Colon (tissue), 2 donors: ENCODE results near the gene DOK3.

ENCODE experiments used
- FAIRE-seq: peaks from 2 replicates; lab custom pipeline; 2012; peaks lifted over from hg19 to GRCh38; lab: Jason Lieb, UNC
- donor health status: control.
- donor health status: control.

The DOK3 gene

DNA sequence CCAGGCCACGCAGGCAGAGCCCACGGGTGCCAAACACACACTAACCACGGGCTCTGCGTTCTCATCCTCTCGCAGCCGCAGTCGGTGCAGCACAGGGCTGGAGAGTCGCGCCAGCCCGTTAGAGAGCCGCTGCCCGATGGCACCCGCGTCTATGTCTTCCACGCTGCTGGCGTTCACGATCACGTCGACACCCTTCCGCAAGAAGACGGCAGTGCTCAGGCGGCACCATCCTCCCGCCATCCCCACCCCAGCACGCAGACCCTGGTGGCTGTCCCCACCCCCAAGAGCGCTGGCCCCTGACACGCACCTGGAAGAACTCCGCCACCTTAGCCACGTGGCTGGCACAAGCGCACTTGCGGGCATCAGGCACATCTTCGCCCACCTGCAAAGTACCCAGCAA is 42.2 kb downstream of the DOK3 start:
- FAIRE-seq = no peak

- no peak for FAIRE-seq
These were observed 42.8 kb downstream of the DOK3 start for GRCh38 chr5:177466861-177467260.

DNA sequence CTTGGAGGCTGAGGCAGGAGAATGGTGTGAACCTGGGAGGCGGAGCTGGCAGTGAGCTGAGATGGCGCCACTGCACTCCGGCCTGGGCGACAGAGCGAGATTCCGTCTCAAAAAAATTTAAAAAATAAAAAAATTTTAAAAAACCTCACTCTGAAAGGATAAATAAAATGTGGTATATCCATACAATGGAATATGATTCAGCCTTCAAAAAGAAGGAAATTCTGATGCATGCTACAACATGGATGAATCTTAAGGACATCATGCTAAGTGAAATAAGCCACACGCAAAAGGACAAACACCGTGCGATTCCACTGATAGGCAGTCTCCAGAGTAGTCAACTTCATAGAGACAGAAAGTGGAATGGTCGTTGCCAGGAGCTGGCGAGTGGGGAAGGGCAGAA is 44.6 kb downstream of the DOK3 start:
- no peak for FAIRE-seq

DNA sequence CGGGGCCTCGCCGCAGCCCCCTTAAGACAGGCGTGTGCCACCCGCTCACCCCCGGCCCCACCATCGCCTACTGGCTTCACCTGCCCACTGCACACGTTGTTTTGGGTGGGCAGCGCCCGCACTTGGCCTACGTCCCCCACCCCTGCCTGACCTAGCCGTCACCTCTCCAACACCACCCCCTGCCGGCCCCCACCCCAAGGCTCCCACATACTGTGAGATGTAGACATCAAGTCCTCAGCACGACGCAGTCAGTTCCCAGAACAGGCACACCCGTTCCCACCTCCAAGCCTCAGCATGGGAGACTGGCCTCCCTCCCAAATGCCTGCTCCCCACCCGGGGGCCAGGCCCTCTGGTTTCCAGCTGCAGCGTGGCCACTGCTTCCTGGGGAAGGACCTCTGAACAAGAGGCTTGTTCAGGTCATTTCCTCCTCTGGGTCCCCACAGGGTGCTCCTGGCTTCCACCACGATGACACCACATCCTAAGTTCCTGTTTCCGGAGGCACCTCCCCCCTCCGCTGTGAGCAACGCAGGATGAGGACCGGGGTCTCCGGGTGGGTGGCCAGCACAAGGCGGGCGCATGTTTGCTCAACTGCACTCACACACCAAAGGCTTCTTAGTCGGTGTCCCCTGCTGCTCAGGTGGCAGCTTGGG is 47.5 kb downstream of the DOK3 start:
- no peak for FAIRE-seq

DNA sequence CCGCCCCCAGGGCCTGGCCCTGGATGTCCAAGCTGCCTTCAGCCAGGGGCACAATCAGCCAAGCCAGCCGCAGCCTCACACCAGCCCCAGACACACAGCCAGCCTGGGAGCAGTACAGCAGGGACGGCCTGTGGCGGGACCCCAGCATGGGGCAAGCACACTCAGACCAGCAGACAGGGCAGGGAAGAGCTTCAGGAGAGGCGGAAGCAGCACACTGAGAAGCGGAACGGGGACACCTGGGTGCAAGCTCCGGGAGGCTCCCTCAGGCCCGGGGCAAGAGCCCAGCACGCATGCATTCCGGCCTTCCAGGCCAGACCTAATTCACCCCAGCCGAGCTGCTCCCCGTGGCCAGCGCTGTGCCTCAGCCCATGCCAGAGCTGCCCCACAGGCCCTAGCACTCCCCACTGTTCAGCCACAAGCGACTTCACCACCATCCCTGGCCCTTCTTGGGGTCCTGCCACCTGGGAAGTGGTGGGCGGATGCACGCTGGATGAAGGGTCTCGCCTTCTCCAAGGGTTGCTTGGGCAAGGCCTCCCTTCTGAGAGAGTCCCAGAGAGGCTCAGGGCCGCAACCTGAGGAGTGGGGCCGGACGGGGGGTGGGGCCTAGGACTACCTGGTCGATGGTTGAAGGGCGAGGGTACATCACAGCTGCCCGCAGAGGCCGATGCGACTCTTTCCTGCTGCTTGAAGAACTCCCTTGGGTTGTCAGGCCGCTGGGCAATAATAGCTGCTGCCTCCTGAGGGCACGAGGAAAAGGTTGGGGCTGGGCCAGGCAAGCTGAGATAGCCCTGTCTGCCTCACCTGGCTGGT is 49.6 kb downstream of the DOK3 start:
- FAIRE-seq = no peak

GRCh38 chr5:177459357-177459756 is 50.3 kb downstream of the DOK3 start:
- no peak for FAIRE-seq

- no peak for FAIRE-seq
These were observed 50.7 kb downstream of the DOK3 start for GRCh38 chr5:177458912-177459350.

DNA sequence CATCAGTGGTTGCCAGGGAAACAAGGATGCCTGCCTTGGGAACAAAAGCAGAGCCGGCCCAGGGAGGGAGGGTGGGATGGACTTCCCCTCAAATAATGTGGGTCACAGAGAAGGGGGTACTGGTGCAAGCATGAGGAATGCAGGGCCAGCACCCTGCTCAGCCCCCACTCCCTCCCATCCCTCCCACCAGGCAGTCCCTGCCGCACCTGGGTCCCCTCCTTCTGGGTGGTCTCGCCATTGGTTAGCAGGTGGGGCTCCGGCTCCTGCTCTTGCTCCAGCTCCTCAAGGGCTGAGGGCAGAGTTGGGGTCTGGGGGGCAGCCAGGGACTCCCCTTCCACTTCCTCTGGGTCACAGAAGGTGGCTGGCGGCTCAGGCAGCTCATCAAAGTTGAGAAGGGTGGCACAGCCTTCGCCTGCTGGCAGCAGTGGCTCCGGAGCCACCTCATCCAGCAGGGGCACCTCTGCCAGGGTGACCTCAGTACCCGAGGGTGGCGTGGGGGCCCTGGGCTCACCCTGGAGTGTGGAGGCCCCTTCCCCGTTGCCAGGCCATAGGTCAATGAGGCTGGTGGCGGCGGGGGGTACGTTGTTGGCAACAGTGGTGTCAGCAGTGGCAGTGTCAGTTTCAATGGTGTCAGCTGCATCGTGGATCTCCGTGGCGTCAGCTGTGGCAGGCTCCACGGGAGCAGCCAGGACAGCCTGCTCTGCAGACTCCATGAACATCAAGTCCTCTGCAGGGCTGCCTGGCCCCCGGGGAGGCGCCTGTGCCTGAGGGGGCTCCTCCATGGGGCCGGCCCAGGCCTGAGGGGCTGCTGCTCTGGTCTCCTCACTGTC is 51.6 kb downstream of the DOK3 start:
- no peak for FAIRE-seq

- FAIRE-seq = no peak
These were observed 52.4 kb downstream of the DOK3 start for GRCh38 chr5:177456976-177457851.

GRCh38 chr5:177456591-177456964 is 53.0 kb downstream of the DOK3 start:
- no peak for FAIRE-seq

GRCh38 chr5:177455661-177456590 is 53.7 kb downstream of the DOK3 start:
- no peak for FAIRE-seq

GRCh38 chr5:177455036-177455660 is 54.5 kb downstream of the DOK3 start:
- FAIRE-seq = no peak

GRCh38 chr5:177454397-177455035 is 55.1 kb downstream of the DOK3 start:
- FAIRE-seq = no peak

- no peak for FAIRE-seq
These were observed 55.7 kb downstream of the DOK3 start for GRCh38 chr5:177453852-177454396.

- no peak for FAIRE-seq
These were observed 56.7 kb downstream of the DOK3 start for GRCh38 chr5:177452688-177453638.
